ENCODE data around the gene COL9A2.
"Not testable (repeated sequence)": the region's sequence is repeated elsewhere in the genome, so short reads cannot be mapped to it uniquely, and the experiment has no call there.

COL9A2 gene

DNA sequence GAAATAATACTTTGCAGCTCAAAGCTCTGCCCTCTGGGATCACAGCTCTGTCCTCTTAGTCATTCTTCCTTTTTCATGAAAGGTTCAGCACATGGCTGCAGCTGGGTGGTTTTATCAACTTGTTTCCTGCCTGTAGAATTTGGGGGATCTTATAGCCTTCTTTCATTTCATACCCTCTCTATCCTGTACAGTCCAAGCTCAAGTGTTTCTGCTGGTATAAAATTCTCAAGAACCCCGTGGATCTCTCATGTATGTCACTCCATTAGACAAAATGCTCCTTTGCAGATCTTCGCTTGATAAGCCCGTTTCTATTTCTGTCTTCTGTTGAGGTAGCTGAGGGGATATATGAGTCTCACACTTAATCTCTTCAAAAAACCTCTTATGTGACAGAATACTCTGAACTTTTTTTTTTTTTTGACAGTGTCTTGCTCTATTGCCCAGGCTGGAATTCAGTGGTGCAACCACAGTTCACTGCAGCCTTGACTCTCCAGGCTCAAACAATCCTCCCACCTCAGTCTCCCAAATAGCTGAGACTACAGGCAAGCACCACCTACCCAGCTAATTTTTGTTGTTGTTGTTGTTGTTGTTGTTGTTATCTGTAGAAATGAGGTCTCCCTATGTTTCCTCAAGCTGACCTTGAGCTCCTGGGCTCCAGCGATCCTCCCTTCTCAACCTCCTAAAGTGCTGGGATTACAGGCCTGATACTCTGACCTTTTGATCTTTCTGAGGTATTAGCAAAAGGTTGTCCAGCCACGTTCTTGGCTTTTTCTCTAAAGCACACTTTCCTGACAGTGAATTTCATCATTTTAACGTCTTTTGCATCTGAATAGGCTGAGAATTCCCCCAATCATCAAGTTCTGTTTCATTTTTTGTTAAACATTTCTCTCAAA is 24.6 kb upstream of the COL9A2 start:
- TF ChIP-seq ZFX (IDR thresholded peaks at IDR 0.05; ENCODE audit: borderline replicate concordance) = no peak
- TF ChIP-seq, protein P1, sequence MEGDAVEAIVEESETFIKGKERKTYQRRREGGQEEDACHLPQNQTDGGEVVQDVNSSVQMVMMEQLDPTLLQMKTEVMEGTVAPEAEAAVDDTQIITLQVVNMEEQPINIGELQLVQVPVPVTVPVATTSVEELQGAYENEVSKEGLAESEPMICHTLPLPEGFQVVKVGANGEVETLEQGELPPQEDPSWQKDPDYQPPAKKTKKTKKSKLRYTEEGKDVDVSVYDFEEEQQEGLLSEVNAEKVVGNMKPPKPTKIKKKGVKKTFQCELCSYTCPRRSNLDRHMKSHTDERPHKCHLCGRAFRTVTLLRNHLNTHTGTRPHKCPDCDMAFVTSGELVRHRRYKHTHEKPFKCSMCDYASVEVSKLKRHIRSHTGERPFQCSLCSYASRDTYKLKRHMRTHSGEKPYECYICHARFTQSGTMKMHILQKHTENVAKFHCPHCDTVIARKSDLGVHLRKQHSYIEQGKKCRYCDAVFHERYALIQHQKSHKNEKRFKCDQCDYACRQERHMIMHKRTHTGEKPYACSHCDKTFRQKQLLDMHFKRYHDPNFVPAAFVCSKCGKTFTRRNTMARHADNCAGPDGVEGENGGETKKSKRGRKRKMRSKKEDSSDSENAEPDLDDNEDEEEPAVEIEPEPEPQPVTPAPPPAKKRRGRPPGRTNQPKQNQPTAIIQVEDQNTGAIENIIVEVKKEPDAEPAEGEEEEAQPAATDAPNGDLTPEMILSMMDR (IDR thresholded peaks at IDR 0.05) = no peak
- H3K27ac ChIP-seq = no peak overlapping the region

DNA sequence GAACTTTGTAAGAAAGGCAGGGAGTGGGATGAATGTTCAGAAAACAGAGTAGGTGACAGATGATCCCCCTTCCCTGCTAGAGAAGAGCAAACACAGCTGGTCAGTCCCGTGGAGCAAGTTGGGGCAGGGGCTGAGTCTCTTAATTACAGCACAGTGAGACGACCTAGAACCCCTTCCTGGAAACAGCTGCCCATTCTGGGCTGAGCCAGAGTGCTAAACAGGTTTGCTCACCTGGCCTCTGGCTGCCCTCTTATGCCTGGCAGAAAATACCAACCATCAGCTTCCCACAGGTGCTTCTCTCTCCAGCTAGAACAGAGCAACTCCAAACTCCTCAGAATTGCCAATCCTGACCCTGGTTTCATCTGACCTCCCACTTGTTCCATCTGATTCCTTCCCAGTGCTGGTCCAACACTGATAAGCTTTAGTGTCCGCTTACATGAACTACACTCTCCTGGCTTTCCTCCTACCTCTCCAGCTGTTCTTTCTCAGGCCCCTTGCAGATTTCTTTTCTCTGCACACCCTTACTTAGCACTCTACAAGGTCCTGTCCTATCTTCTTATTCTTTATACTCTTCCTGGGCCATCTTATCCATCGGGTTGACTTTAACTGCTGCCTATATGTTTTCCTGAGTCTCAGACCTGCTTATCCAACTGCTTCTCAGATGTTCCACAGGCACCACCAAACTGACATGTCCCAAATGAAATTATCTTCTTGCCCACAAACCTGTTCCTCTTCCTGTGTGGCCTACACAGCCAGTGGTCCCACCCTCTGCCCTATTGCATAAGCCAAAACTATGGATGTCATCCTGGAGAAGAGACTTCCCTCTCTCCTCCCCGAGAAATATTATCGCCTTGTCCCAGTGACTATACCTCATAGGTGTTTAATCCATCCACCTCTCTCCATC is 22.6 kb upstream of the COL9A2 start:
- TF ChIP-seq, protein P1 (IDR thresholded peaks at IDR 0.05) = no peak
- no peak for TF ChIP-seq ZFX (IDR thresholded peaks at IDR 0.05; ENCODE audit: borderline replicate concordance)
- H3K27ac ChIP-seq = no peak overlapping the region

DNA sequence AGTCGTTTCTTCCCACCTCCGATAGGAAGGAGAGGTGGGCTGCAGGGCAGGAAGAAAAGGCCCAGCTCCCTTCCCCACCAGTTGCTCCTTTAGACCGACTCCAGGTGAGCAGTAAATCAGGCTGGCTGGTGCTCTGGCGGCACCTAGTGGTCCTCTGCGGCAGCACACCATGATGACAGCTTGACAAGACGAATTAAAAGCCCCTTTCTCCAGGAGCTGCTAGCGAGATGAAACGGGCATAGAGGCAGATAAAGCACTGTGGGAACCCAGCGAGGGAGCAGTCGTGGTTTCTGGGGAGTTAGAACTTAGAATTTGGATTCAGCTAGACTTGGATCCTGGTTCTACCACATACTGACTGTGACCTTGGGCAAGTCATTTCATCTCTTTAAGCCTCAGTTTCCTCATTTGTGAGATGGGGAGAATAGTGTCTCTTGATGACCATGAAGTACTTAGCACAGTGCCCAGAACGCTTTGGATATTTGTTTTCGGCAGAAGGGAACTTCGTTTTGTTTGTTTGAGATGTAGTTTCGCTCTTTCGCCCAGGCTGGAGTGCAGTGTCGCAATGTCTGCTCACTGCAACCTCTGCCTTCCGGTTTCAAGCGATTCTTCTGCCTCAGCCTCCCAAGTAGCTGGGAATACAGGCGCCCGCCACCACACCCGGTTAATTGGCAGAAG is 21.8 kb upstream of the COL9A2 start:
- TF ChIP-seq, protein P1 (IDR thresholded peaks at IDR 0.05) = peak; percentile 98
- TF ChIP-seq ZFX (IDR thresholded peaks at IDR 0.05; ENCODE audit: borderline replicate concordance) = no peak
- H3K27ac ChIP-seq = no peak overlapping the region

DNA sequence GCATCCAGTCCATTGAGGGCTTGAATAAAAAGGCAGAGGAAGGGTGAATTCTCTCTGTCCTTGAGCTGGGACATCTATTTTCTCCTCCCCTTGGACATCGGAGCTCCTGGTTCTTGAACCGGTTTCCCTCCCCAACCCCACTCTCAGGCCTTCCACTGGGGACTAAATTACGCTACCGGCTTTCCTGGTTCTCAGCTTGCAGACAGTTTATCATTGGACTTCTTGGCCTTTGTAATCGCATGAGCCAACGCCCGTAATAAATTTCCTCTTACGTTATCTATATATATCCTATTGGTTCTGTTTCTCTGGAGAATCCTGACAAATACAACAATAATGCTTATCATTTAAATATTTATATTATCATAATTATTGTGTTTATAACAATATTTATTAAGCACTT is 20.4 kb upstream of the COL9A2 start:
- no peak overlapping the region for H3K27ac ChIP-seq
- TF ChIP-seq, protein P1 (IDR thresholded peaks at IDR 0.05) = no peak

DNA sequence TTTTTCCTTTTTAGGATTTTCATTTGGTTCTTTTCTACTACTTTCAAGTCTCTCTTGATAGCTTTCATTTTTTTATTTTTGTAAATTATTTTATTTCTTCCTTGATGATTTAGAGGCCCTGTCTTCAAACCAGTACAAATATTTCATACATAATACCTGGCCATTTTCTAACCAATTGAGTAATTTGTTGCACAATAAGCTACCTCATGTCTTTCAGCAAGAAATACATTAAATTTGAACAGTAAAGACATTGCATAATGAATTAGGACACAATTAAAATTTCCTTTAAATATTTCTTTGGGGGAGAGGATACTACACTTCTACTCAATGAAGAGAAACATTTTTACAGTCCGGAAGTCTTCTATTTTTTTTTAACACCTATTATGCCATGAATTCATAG is 15.6 kb upstream of the COL9A2 start:
- TF ChIP-seq ZFX (IDR thresholded peaks at IDR 0.05; ENCODE audit: borderline replicate concordance) = no peak
- TF ChIP-seq, protein P1 (IDR thresholded peaks at IDR 0.05) = no peak
- no peak overlapping the region for H3K27ac ChIP-seq

DNA sequence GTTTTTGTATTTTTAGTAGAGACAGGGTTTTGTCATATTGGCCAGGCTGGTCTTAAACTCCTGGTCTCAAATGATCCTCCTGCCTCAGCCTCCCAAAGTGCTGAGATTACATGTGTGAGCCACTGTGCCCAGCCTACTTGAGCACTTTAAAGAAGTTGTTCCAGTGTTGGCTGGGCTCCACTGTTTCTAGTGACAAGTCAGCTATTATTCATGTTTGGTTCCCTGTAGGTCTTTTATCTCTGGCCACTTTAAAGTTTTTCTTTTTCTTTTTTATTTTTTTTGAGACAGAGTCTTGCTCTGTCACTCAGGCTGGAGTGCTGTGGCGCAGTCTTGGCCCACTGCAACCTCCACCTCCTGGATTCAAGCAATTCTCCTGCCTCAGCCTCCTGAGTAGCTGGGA is 14.3 kb upstream of the COL9A2 start:
- not testable (repeated sequence) for H3K27ac ChIP-seq

DNA sequence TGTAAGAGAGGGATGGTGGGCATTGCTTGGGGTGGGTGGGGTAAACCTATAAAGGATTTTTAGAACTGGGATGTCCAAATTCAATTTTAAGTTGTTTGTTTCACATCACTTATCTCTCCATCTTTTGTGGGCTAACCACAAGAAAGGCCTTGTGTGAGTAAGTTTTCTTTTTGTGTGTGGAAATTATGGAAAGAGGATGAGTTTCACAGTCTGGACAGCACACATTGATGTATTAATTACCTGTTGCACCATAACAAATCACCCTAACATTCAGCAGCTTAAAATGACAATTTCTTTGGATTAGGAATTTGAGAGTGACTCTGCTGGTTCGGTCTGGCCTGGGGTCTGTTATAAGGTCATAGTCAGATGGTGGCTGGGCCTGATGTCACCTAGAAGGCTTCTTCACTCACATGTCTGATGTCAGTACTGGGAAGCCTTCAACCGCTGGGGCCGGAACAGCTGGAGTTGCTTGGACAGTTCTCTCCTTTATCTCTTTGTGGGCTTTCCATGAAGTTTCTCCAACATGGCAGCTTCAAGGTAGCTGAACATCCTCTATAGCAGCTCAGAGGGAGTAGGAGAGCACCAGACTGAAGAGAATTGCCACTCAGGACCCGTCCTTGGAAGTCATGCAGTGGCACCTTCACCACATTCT is 2.0 kb upstream of the COL9A2 start:
- TF ChIP-seq ZFX (IDR thresholded peaks at IDR 0.05; ENCODE audit: borderline replicate concordance) = no peak
- TF ChIP-seq, protein P1 (IDR thresholded peaks at IDR 0.05) = no peak
- H3K27ac ChIP-seq = no peak overlapping the region
